Measurements from ENCODE around the gene KCNIP3. TPM values are rescaled to one million over a fixed set of nuclear protein-coding genes. Genes with fewer than 3 reads are reported as not detected.

Gene KCNIP3
- total RNA-seq, 1 experiment from 2014 or later = 4.5 TPM

- peaks cover 63% of the 10 kb centered on the region for H3K79me2 ChIP-seq (ENCODE audit: low read depth)
- H3K27ac ChIP-seq = peak overlapping the region; percentile 65
- ChIA-PET POLR2A (ENCODE audit: unreplicated experiment) (interaction anchor here (0.8 kb wide), 1 partner anchor 10 kb away, joined by 4 read pairs; no protein-coding TSS in a partner anchor), CTCF (interaction anchor here (3.4 kb wide), 1 partner anchor 46 kb away, joined by 26 read pairs; no protein-coding TSS in a partner anchor)
- H3K9me3 ChIP-seq (ENCODE audit: insufficient read depth, low read depth) = no peaks in the 10 kb centered on the region
- peaks cover 19% of the 10 kb centered on the region; the same call in 1 of the 2 replicates for H3F3A ChIP-seq (ENCODE audit: insufficient read depth, low read depth)
- H3K9me2 ChIP-seq (ENCODE audit: insufficient read depth) = no peaks in the 10 kb centered on the region
- no peaks in the 10 kb centered on the region for H4K20me1 ChIP-seq (ENCODE audit: insufficient read depth)
- BruUV-seq (replicated peaks) = no TSS peak
- H3K27me3 ChIP-seq (ENCODE audit: insufficient read depth, low read depth) = no peaks in the 10 kb centered on the region
- no peak for TF ChIP-seq EZH2 (IDR thresholded peaks at IDR 0.05; ENCODE audit: low read depth)
- TF ChIP-seq, protein P1, sequence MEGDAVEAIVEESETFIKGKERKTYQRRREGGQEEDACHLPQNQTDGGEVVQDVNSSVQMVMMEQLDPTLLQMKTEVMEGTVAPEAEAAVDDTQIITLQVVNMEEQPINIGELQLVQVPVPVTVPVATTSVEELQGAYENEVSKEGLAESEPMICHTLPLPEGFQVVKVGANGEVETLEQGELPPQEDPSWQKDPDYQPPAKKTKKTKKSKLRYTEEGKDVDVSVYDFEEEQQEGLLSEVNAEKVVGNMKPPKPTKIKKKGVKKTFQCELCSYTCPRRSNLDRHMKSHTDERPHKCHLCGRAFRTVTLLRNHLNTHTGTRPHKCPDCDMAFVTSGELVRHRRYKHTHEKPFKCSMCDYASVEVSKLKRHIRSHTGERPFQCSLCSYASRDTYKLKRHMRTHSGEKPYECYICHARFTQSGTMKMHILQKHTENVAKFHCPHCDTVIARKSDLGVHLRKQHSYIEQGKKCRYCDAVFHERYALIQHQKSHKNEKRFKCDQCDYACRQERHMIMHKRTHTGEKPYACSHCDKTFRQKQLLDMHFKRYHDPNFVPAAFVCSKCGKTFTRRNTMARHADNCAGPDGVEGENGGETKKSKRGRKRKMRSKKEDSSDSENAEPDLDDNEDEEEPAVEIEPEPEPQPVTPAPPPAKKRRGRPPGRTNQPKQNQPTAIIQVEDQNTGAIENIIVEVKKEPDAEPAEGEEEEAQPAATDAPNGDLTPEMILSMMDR (conservative IDR thresholded peaks at IDR 0.05) = no peak; the same call in none of the 2 replicates
- intact Hi-C loops (cut with micrococcal nuclease; ENCODE audit: unreplicated experiment) = no loop called here
- peak overlapping the region; percentile 88 for H3K4me2 ChIP-seq
- peaks cover 39% of the 10 kb centered on the region for H3K4me1 ChIP-seq (replicated peaks; ENCODE audit: insufficient read depth)
- peak; percentile 70 to 83 for DNase-seq
- peak overlapping the region; percentile 73; the same call in 1 of the 2 replicates for H3K4me3 ChIP-seq
- H3K36me3 ChIP-seq (ENCODE audit: low read depth) = peaks cover 37% of the 10 kb centered on the region
- no peak overlapping the region for H2AFZ ChIP-seq
Observed at GRCh38 chr2:95278051-95278471, 19.1 kb upstream of the KCNIP3 start.

DNA sequence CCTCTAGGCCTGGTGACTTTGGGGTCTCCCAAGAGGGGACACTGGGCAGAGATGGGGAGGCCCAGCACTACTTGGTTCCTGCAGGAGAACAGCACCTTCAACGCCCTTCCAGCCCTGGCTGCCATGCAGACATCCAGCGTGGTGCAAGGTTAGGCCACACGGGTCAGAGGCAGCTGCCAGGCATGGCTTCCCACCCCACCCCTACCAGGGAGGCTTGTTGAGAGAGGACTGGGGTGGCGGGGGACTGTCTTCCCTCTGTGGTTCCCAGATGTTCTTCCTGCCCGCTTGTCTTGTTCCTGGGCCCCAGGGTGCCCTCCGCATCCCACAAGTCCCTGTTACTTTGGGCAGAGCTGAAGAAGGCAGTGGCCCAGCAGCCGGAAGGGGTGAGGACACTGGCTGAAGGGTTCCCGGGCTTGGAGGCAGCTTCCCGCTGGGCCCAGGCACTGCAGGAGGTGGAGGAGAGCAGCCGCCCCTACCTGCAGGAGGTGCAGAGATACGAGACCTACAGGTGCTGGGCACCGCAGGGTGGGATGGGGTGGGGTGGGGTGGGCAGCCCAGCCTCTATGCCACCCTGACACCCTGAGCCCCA lies 18.4 kb upstream of the KCNIP3 start:
- peaks cover 25% of the 10 kb centered on the region; the same call in 1 of the 2 replicates for H3F3A ChIP-seq (ENCODE audit: insufficient read depth, low read depth)
- ChIA-PET CTCF (interaction anchor here (3.4 kb wide), 1 partner anchor 47 kb away, joined by 26 read pairs; no protein-coding TSS in a partner anchor), POLR2A (ENCODE audit: unreplicated experiment) (interaction anchor here (0.8 kb wide), 1 partner anchor 9 kb away, joined by 4 read pairs; no protein-coding TSS in a partner anchor)
- intact Hi-C loops (cut with micrococcal nuclease; ENCODE audit: unreplicated experiment) = no loop called here
- H2AFZ ChIP-seq = no peak overlapping the region
- DNase-seq = no peak
- H3K9me3 ChIP-seq (ENCODE audit: insufficient read depth, low read depth) = no peaks in the 10 kb centered on the region
- peak overlapping the region; percentile 65 for H3K27ac ChIP-seq
- BruUV-seq (replicated peaks) = no TSS peak
- TF ChIP-seq, protein P1 (conservative IDR thresholded peaks at IDR 0.05) = no peak
- no peak for TF ChIP-seq EZH2 (IDR thresholded peaks at IDR 0.05; ENCODE audit: low read depth)
- peaks cover 44% of the 10 kb centered on the region for H3K36me3 ChIP-seq (ENCODE audit: low read depth)
- peaks cover 4% of the 10 kb centered on the region; the same call in 1 of the 2 replicates for H4K20me1 ChIP-seq (ENCODE audit: insufficient read depth)
- H3K9me2 ChIP-seq (ENCODE audit: insufficient read depth) = no peaks in the 10 kb centered on the region
- H3K4me3 ChIP-seq = no peak overlapping the region
- peaks cover 63% of the 10 kb centered on the region for H3K79me2 ChIP-seq (ENCODE audit: low read depth)
- peak overlapping the region; percentile 88 for H3K4me2 ChIP-seq
- peaks cover 35% of the 10 kb centered on the region for H3K4me1 ChIP-seq (replicated peaks; ENCODE audit: insufficient read depth)
- H3K27me3 ChIP-seq (ENCODE audit: insufficient read depth, low read depth) = no peaks in the 10 kb centered on the region

- H3K27me3 ChIP-seq (ENCODE audit: insufficient read depth, low read depth) = no peaks in the 10 kb centered on the region
- H3K79me2 ChIP-seq (ENCODE audit: low read depth) = peaks cover 60% of the 10 kb centered on the region
- no peak for DNase-seq
- H3K36me3 ChIP-seq (ENCODE audit: low read depth) = peaks cover 47% of the 10 kb centered on the region
- H3K27ac ChIP-seq = no peak overlapping the region
- BruUV-seq (replicated peaks) = no TSS peak
- no peak overlapping the region for H2AFZ ChIP-seq
- no peaks in the 10 kb centered on the region for H3K9me3 ChIP-seq (ENCODE audit: insufficient read depth, low read depth)
- peaks cover 29% of the 10 kb centered on the region for H3K4me1 ChIP-seq (replicated peaks; ENCODE audit: insufficient read depth)
- ChIA-PET CTCF (interaction anchor here (1.0 kb wide), 1 partner anchor 48 kb away, joined by 5 read pairs; no protein-coding TSS in a partner anchor), POLR2A (ENCODE audit: unreplicated experiment) (interaction anchor here (0.7 kb wide), 1 partner anchor 14 kb away, joined by 13 read pairs; no protein-coding TSS in a partner anchor)
- no peak overlapping the region for H3K4me2 ChIP-seq
- H3F3A ChIP-seq (ENCODE audit: insufficient read depth, low read depth) = peaks cover 25% of the 10 kb centered on the region; the same call in 1 of the 2 replicates
- no peaks in the 10 kb centered on the region for H3K9me2 ChIP-seq (ENCODE audit: insufficient read depth)
- TF ChIP-seq, protein P1 (conservative IDR thresholded peaks at IDR 0.05) = no peak
- TF ChIP-seq EZH2 (IDR thresholded peaks at IDR 0.05; ENCODE audit: low read depth) = no peak
- intact Hi-C loops (cut with micrococcal nuclease; ENCODE audit: unreplicated experiment) = no loop called here
- peaks cover 10% of the 10 kb centered on the region; the same call in 1 of the 2 replicates for H4K20me1 ChIP-seq (ENCODE audit: insufficient read depth)
- no peak overlapping the region for H3K4me3 ChIP-seq
Observed at GRCh38 chr2:95279435-95280035, 17.6 kb upstream of the KCNIP3 start.
